Measurements from ENCODE around the gene TMEM63A.

The TMEM63A gene

DNA sequence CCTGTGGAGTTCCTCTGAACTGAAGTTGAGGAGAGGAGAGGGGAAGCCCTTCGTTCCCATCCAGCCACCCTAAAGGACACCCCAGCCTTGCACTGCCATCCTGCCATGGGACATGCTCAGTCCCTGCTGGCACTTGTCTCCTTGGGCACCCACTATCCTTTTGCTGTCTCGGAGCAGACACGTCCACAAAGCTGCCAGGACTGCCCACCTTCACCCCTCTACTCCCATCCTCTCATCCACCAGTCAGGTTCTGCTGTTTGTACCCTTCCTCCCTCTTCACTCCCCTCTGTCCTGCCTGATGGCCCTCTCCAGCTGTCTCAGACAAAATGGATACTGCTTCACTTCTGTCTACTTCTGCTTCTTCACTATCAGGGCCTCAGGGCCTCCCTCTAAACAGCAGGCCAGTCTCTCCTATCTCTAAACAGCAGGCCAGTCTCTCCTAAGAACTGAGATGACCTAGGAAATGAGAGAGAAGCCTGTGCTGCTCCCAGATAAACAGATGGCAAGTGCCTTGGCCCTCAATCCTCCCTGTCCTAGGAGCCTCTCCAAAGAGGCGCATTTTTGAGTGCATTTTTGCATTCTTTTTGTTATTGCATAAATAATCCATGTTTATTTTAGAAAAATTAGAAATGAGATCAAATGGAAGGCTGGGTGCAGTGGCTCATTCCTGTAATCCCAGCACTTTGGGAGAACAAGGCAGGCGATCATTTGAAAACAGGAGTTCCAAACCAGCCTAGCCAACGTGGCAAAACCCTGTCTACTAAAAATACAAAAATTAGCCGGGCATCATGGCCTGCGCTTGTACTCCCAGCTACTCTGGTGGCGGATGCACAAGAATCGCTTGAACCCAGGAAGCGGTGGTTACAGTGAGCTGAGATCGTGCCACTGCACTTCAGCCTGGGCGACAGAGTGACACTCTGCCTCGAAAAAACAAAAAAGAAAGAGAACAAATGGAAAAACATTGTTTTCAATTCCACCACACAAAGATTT is 46.3 kb upstream of the TMEM63A start:
- DNase-seq (no peak), ATAC-seq (ENCODE audit: insufficient read depth, low read depth) (no peak)
- no peak overlapping the region for H3K9ac ChIP-seq (ENCODE audit: low read depth, low read length)
- TF ChIP-seq, protein P1, sequence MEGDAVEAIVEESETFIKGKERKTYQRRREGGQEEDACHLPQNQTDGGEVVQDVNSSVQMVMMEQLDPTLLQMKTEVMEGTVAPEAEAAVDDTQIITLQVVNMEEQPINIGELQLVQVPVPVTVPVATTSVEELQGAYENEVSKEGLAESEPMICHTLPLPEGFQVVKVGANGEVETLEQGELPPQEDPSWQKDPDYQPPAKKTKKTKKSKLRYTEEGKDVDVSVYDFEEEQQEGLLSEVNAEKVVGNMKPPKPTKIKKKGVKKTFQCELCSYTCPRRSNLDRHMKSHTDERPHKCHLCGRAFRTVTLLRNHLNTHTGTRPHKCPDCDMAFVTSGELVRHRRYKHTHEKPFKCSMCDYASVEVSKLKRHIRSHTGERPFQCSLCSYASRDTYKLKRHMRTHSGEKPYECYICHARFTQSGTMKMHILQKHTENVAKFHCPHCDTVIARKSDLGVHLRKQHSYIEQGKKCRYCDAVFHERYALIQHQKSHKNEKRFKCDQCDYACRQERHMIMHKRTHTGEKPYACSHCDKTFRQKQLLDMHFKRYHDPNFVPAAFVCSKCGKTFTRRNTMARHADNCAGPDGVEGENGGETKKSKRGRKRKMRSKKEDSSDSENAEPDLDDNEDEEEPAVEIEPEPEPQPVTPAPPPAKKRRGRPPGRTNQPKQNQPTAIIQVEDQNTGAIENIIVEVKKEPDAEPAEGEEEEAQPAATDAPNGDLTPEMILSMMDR (IDR thresholded peaks at IDR 0.05; ENCODE audit: borderline replicate concordance, extremely low read depth, low read length, poor library complexity, severe bottlenecking), result no peak
- no peak for TF ChIP-seq EZH2 (IDR thresholded peaks at IDR 0.05; ENCODE audit: borderline replicate concordance, low read depth, low read length, severe bottlenecking)
- H3K27me3 ChIP-seq (ENCODE audit: insufficient read depth, low read length, poor library complexity), result no peaks in the 10 kb centered on the region
- H4K20me1 ChIP-seq (ENCODE audit: insufficient read depth, low read length), result no peaks in the 10 kb centered on the region
- H3K27ac ChIP-seq (ENCODE audit: low read length), result no peak overlapping the region
- H3K36me3 ChIP-seq (ENCODE audit: insufficient read depth, low read length), result no peaks in the 10 kb centered on the region; the same call in 1 of the 2 replicates
- H3K4me1 ChIP-seq (ENCODE audit: insufficient read depth, low read length), result peaks cover 9% of the 10 kb centered on the region
- peak overlapping the region; percentile 64 for H2AFZ ChIP-seq (ENCODE audit: low read depth, low read length)
- H3K4me3 ChIP-seq (ENCODE audit: low read depth in 1 of 2, low read length in 2 of 2), result no peak overlapping the region
- no peak overlapping the region for H3K4me2 ChIP-seq (ENCODE audit: insufficient read depth, low read length)
- no peaks in the 10 kb centered on the region for H3K9me3 ChIP-seq (ENCODE audit: insufficient read depth, low read length, severe bottlenecking)
- peaks cover 9% of the 10 kb centered on the region for H3K79me2 ChIP-seq (ENCODE audit: insufficient read depth, low read length)

- peak overlapping the region; percentile 23 for H2AFZ ChIP-seq (ENCODE audit: low read depth, low read length)
- no peaks in the 10 kb centered on the region for H3K27me3 ChIP-seq (ENCODE audit: insufficient read depth, low read length, poor library complexity)
- no peak overlapping the region for H3K27ac ChIP-seq (ENCODE audit: low read length)
- no peak overlapping the region for H3K9ac ChIP-seq (ENCODE audit: low read depth, low read length)
- DNase-seq, result no peak
- no peaks in the 10 kb centered on the region for H3K9me3 ChIP-seq (ENCODE audit: insufficient read depth, low read length, severe bottlenecking)
- TF ChIP-seq, protein P1 (IDR thresholded peaks at IDR 0.05; ENCODE audit: borderline replicate concordance, extremely low read depth, low read length, poor library complexity, severe bottlenecking), result no peak
- TF ChIP-seq EZH2 (IDR thresholded peaks at IDR 0.05; ENCODE audit: borderline replicate concordance, low read depth, low read length, severe bottlenecking), result no peak
- H3K4me2 ChIP-seq (ENCODE audit: insufficient read depth, low read length), result no peak overlapping the region
- H3K79me2 ChIP-seq (ENCODE audit: insufficient read depth, low read length), result peaks cover 28% of the 10 kb centered on the region
- H3K36me3 ChIP-seq (ENCODE audit: insufficient read depth, low read length), result peaks cover 13% of the 10 kb centered on the region
- no peak for ATAC-seq (ENCODE audit: insufficient read depth, low read depth)
- peaks cover 27% of the 10 kb centered on the region for H3K4me1 ChIP-seq (ENCODE audit: insufficient read depth, low read length)
- H4K20me1 ChIP-seq (ENCODE audit: insufficient read depth, low read length), result peaks cover 12% of the 10 kb centered on the region
- no peak overlapping the region for H3K4me3 ChIP-seq (ENCODE audit: low read depth in 1 of 2, low read length in 2 of 2)
Observed at GRCh38 chr1:225926551-225927113, 44.5 kb upstream of the TMEM63A start.

GRCh38 chr1:225923692-225924555 is 41.7 kb upstream of the TMEM63A start, which contains the start of gene PYCR2:
Gene PYCR2, minus strand, starts transcription at chr1:225924250. Its CDS starts 140 bp downstream, at chr1:225924110.
- ATAC-seq (ENCODE audit: insufficient read depth, low read depth) (peak; percentile 92), DNase-seq (peak; percentile 96)
- H3K27me3 ChIP-seq (ENCODE audit: insufficient read depth, low read length, poor library complexity), result no peaks in the 10 kb centered on the region
- H3K36me3 ChIP-seq (ENCODE audit: insufficient read depth, low read length), result peaks cover 35% of the 10 kb centered on the region
- TF ChIP-seq, protein P1 (IDR thresholded peaks at IDR 0.05; ENCODE audit: borderline replicate concordance, extremely low read depth, low read length, poor library complexity, severe bottlenecking), result peak; percentile 11
- no peak for TF ChIP-seq EZH2 (IDR thresholded peaks at IDR 0.05; ENCODE audit: borderline replicate concordance, low read depth, low read length, severe bottlenecking)
- H2AFZ ChIP-seq (ENCODE audit: low read depth, low read length), result peak within 1 kb of the TSS; percentile 95
- peaks cover 53% of the 10 kb centered on the region for H3K4me1 ChIP-seq (ENCODE audit: insufficient read depth, low read length)
- H4K20me1 ChIP-seq (ENCODE audit: insufficient read depth, low read length), result peaks cover 20% of the 10 kb centered on the region
- peak within 1 kb of the TSS; percentile 100 for H3K9ac ChIP-seq (ENCODE audit: low read depth, low read length)
- peak within 1 kb of the TSS; percentile 94 for H3K4me2 ChIP-seq (ENCODE audit: insufficient read depth, low read length)
- peak within 1 kb of the TSS; percentile 96 for H3K27ac ChIP-seq (ENCODE audit: low read length)
- no peaks in the 10 kb centered on the region for H3K9me3 ChIP-seq (ENCODE audit: insufficient read depth, low read length, severe bottlenecking)
- H3K79me2 ChIP-seq (ENCODE audit: insufficient read depth, low read length), result peaks cover 36% of the 10 kb centered on the region
- H3K4me3 ChIP-seq (ENCODE audit: low read depth in 1 of 2, low read length in 2 of 2), result peak within 1 kb of the TSS; percentile 96 to 99

Data from DND-41 (cell line).